ENCODE results near the gene MAN2A2.
A peak's percentile ranks its signal among the peaks of the same experiment; 100 is the strongest.

The MAN2A2 gene

GRCh38 chr15:90946941-90947576 is 44.0 kb downstream of the MAN2A2 start:
- no peak for DNase-seq (ENCODE audit: low read depth)

GRCh38 chr15:90947577-90948357 is 44.7 kb downstream of the MAN2A2 start:
- DNase-seq (ENCODE audit: low read depth): no peak

DNA sequence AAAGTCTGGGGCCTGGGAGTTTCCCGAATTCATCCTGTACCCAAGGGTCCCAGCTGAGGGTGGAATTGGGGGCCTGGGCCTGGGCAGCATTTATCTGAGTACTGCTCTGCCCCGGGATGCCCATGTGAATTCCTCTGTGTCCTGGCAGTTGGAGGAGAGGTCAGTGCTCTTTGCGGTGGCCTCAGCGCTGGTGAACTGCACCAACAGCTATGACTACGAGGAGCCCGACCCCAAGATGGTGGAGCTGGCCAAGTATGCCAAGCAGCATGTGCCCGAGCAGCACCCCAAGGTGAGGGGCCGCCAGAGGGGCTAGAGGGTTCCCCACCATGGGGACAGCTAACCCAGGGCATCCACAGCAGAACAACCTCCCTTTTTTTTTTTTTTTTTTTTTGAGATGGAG is 45.4 kb downstream of the MAN2A2 start:
- no peak for DNase-seq (ENCODE audit: low read depth)

GRCh38 chr15:90949979-90950675 is 47.0 kb downstream of the MAN2A2 start:
- DNase-seq (ENCODE audit: low read depth): no peak

- DNase-seq (ENCODE audit: low read depth): no peak
These were observed 47.6 kb downstream of the MAN2A2 start for GRCh38 chr15:90950676-90951075.

- no peak for DNase-seq (ENCODE audit: low read depth)
These were observed 50.0 kb downstream of the MAN2A2 start for GRCh38 chr15:90952901-90953677.

- DNase-seq (ENCODE audit: low read depth): no peak
These were observed 51.0 kb downstream of the MAN2A2 start for GRCh38 chr15:90953947-90954711.

DNA sequence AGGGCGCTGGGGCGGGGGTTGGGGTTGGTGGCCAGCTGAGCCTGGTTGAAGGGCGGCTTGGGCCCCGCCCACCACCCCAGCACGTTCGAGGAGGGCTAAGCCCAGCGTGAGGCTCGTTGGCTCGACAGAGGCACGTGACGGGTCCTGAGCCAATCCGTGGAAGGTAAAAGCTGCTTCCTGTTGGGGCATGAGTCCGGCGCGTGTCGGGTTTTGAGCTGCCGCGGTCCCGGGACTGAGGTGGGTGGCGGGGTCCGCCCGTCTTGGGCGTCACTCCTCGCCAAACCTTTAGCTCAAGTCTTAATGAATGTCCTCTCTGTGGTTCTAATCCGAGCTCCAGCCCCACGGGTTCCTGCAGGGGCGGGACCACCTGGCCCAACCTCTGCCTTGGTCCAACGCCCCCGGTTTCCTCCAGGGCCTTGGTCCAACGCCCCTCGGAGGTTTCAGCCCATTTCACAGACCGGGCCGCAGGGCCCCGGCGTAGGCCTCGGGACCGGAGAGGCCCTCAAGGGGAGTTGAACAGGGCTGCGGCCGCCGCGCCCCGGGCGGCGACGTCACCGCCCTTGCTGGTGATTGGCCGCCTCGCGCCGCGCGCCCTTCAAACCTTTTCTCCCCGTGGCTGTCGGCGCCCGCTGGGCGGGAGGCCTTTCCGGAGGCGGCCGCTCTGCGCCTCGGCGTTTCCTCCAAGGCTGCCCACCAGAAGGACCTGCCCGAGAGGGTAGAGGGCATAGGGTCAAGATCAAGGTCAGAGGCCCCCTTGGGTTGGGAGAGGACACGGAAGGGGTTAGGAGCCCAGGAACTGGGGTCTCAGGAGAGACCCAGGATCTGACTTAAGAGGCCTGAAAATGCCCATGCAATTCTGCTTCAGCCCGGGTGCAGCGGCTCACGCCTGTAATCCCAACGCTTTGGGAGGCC is 51.9 kb downstream of the MAN2A2 start, which contains the start of gene RCCD1:
Gene RCCD1 (plus strand): TSS at position 173 of the 912 bp plus-strand sequence. CDS start 1,851 bp downstream, outside the sequence.
- peak; percentile 79 for DNase-seq (ENCODE audit: low read depth)

DNA sequence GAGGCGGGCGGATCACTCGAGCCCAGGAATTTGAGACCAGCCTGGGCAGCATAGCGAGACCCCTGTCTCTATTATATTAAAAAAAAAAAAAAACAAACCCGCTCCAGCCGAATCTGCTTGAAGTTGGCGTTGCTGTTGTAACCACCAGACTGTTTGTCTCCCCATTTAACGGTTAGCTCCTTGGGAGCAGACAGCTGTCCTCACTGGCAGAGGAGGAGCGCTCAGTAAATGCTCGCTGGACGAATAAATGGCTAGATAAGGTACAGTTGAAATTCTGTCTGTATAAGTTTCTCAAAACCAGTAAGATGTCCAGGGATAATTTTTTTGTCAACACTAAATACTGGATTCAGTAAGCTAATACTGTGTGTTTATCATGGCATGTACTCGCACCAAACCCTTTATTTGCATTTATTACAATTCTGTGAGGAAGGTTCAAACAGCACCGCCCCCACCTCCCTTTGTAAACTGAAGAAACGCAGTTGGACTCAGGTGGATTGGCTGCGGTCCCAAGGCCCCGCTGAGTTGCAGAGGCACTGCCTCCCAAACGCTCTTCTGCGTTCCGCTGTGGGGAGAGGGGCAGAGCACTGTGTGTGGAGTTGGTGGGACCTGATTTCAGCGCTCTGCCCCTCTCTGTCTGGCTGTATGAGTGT is 52.6 kb downstream of the MAN2A2 start:
- no peak for DNase-seq (ENCODE audit: low read depth)

DNA sequence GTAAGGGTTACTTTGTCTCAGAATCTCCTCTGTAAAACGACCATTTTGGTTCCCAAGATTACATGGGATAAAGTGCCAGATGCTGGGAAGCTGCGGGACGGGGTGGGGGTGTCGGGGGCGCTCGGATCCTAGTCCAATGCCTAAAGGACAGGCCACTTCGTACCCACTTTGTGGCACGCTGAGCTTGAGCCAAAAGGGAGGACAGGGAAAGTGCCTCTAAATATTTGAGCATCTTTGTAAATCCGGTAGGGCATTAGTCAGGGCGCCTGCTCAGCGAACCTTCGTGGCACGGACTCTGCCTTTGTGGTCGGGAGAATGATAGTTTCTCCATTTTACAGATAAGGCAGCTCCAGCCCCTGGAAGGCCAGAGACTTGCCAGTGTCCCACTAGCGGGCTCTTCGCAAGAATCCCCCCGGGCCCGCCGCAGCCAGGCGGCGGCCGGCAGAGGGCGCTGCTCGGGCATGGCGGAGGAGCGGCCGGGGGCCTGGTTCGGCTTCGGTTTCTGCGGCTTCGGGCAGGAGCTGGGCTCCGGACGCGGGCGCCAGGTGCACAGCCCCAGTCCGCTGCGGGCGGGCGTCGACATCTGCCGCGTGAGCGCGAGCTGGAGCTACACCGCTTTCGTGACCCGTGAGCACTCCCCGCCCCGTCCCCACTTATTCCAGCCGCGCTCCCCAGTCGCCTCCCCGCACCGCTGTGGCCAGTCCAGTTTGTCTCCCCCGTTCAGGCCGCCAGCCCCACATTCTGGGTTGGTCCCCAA is 53.4 kb downstream of the MAN2A2 start:
- peak; percentile 57 for DNase-seq (ENCODE audit: low read depth)

GRCh38 chr15:90957031-90957790 is 54.1 kb downstream of the MAN2A2 start:
- no peak for DNase-seq (ENCODE audit: low read depth)

DNA sequence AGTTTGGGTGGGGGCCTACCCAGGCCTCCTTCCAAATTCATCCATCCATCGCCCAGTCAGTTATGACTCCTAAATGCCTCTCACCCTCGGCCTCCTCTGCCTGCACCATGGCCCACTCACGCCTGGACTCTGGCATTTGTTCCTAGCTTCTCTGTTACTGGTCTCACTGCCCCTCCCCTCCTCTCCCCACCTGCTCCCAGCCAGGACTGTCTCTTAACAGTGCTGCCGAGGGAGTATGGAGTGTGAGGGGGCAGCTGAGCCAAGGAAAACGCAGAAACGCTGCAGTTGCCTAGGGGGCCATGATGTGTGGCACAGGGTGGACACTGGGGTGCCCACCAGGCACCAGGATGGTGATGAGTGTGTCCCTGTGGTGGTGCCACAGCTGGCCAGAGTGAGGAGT is 54.7 kb downstream of the MAN2A2 start:
- no peak for DNase-seq (ENCODE audit: low read depth)

DNA sequence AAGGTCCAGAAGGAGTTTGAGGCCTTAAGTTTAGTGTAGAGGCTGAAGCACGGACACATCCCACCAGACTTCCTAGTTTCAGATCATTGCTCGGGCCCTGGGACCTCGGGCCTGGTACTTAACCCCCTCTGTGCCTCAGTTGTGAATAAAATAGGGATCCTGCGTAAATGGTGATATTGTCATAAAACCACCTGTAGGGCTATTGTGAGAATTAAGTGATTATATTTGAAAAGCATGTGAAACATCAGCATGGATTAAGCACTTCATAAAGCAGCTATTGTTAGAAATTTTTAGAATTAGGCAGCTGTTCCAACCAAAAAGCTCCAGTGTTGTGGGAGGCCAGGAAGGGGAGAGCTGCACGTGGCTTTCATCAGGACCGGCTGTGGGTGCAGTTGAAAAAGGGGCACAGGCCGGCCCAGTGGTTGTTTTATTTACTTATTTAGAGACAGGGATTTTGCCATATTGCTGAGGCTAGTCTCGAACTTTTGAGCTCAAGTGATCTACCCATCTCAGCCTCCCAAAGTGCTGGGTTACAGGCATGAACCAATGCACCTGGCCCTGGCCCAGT is 56.0 kb downstream of the MAN2A2 start:
- DNase-seq (ENCODE audit: low read depth): no peak

- no peak for DNase-seq (ENCODE audit: low read depth)
These were observed 56.8 kb downstream of the MAN2A2 start for GRCh38 chr15:90959894-90960293.

DNA sequence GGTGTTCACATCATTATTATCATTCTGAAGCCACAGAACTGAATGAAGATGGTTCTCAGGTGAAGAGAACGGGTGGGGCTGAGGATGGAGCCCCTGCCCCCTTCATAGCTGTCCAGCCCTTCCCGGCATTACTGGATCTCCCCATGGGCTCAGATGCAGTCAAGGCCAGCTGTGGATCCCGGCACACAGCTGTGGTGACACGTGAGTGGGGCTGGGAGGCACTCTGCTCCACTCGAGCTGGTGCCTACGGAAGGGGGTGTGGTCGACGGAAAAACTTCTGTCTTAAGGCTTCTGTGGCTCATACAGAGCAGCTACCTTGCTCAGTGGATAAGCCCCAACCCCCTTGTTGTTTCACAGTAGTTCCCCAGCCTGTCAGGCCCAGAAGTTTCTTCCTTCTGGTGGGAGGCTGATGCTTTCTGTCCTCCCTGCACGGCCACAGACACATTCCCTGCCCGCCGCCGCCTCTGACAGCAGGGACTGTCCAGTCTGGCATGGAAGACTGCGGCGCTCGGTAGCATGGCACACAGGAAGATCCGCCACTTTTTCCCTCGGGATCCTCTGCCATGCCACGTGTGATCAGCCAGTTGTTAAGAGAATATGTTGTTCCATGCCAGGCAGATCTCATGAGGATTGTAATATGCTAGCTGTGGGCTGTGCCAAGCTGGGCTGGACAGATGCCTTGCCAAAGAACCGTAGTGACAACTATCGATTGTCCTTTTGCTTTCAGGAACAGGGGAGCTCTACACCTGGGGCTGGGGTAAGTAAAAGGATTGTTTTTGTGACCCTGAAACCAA is 57.4 kb downstream of the MAN2A2 start:
- DNase-seq (ENCODE audit: low read depth): no peak

GRCh38 chr15:90962021-90962420 is 58.9 kb downstream of the MAN2A2 start:
- no peak for DNase-seq (ENCODE audit: low read depth)

DNA sequence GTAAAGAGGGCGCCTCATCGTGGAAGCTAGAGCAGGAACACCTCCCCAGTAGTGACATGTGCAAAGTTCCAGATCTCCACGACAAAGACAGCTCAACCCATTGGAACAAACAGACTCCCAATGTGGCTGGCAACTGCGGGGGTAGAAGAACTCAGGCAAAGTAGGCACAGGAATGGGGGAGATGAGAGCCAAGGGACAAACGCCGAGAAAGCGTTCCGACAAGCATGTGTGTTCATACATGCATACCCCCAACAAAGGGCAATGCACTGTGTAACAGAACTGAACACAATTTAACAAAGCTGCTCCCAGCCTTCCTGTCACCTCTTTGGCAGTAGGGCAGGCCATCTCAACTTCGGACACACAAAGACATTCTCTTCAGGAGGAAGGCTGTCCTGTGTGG is 63.2 kb downstream of the MAN2A2 start:
- no peak for DNase-seq (ENCODE audit: low read depth)
